MM.1S (cell line): ENCODE data around the gene CTNNA3.

ENCODE experiments used
- DNase-seq: peaks from one replicate; pipeline ENCODE4 v3.0.0-alpha.2; 2015
- H2AFZ ChIP-seq: fragments of 300-600 bp; sonication (generic); 2 replicates; pipeline ENCODE4 v1.6.0; 2016; ENCODE audit warnings: antibody characterized with exemption, low read length
- H3F3A ChIP-seq: fragments of 300-600 bp; sonication (generic); 2 replicates; pipeline ENCODE4 v1.6.1; 2016; ENCODE audit warnings: mild to moderate bottlenecking, antibody characterized with exemption, low read length, moderate library complexity, mixed read lengths; ENCODE audit not compliant: insufficient read depth
- H3K27ac ChIP-seq: fragments of 300-600 bp; sonication (generic); 2 replicates; pipeline ENCODE4 v1.5.1; 2016; ENCODE audit warnings: mild to moderate bottlenecking, low read length
- H3K27me3 ChIP-seq: fragments of 300-600 bp; sonication (generic); replicated peaks from 2 replicates; pipeline ENCODE4 v1.6.0; 2016; ENCODE audit warnings: low read length; ENCODE audit not compliant: insufficient read depth
- H3K36me3 ChIP-seq: fragments of 300-600 bp; sonication (generic); replicated peaks from 2 replicates; pipeline ENCODE4 v1.6.1; 2016; ENCODE audit warnings: mild to moderate bottlenecking, low read length, mixed read lengths; ENCODE audit not compliant: insufficient read depth
- H3K4me1 ChIP-seq: fragments of 300-600 bp; sonication (generic); 2 replicates; pipeline ENCODE4 v1.6.1; 2016; ENCODE audit warnings: low read length, mixed read lengths
- H3K4me2 ChIP-seq: fragments of 300-600 bp; sonication (generic); 2 replicates; pipeline ENCODE4 v1.6.0; 2016; ENCODE audit warnings: low read depth, low read length
- H3K4me3 ChIP-seq: fragments of 300-600 bp; sonication (generic); 2 replicates; pipeline ENCODE4 v1.5.1; 2016; ENCODE audit warnings: low read length, mixed read lengths
- H3K79me2 ChIP-seq: fragments of 300-600 bp; sonication (generic); 2 replicates; pipeline ENCODE4 v1.6.1; 2016; ENCODE audit warnings: mixed run types, low read length, mixed read lengths
- H3K9ac ChIP-seq: fragments of 300-600 bp; sonication (generic); 2 replicates; pipeline ENCODE4 v1.6.1; 2016; ENCODE audit warnings: low read length, mixed read lengths
- H3K9me2 ChIP-seq: fragments of 300-600 bp; sonication (generic); replicated peaks from 2 replicates; pipeline ENCODE4 v1.6.1; 2016; ENCODE audit warnings: mild to moderate bottlenecking, low read length, mixed read lengths; ENCODE audit not compliant: insufficient read depth
- H3K9me3 ChIP-seq: fragments of 300-600 bp; sonication (generic); replicated peaks from 2 replicates; pipeline ENCODE4 v1.6.1; 2016; ENCODE audit warnings: mild to moderate bottlenecking, low read length, mixed read lengths; ENCODE audit not compliant: insufficient read depth
- H4K20me1 ChIP-seq: fragments of 300-600 bp; sonication (generic); 2 replicates; pipeline ENCODE4 v1.6.1; 2016; ENCODE audit warnings: mild to moderate bottlenecking, low read length, moderate library complexity, mixed read lengths; ENCODE audit not compliant: insufficient read depth
- CTCF ChIP-seq: fragments of 300-600 bp; sonication (generic); IDR thresholded peaks from 2 replicates; pipeline ENCODE4 v1.5.1; 2016; ENCODE audit warnings: antibody characterized with exemption, low read length, mixed read lengths
- EZH2 ChIP-seq: fragments of 300-600 bp; sonication (generic); optimal IDR thresholded peaks from 2 replicates; pipeline ENCODE3; 2017; ENCODE audit warnings: low read depth, mild to moderate bottlenecking, antibody characterized with exemption, low read length, mixed read lengths
- EZH2phosphoT487 ChIP-seq: fragments of 300-600 bp; sonication (generic); IDR thresholded peaks from 2 replicates; pipeline ENCODE4 v1.6.1; 2018; ENCODE audit warnings: antibody characterized with exemption, low read length

CTNNA3 gene

GRCh38 chr10:67385089-67385488 lies 310.9 kb downstream of the CTNNA3 start:
- no peaks in the 10 kb centered on the region for H3K9me3 ChIP-seq
- H3K9me2 ChIP-seq = no peaks in the 10 kb centered on the region
- no peak overlapping the region for H3K27ac ChIP-seq
- no peaks in the 10 kb centered on the region for H3F3A ChIP-seq
- no peaks in the 10 kb centered on the region for H4K20me1 ChIP-seq
- DNase-seq = no peak
- no peak overlapping the region for H3K9ac ChIP-seq
- H3K4me2 ChIP-seq = no peak overlapping the region
- no peaks in the 10 kb centered on the region for H3K36me3 ChIP-seq
- H3K4me3 ChIP-seq = no peak overlapping the region
- no peaks in the 10 kb centered on the region for H3K4me1 ChIP-seq
- no peaks in the 10 kb centered on the region for H3K79me2 ChIP-seq
- H3K27me3 ChIP-seq = no peaks in the 10 kb centered on the region
- H2AFZ ChIP-seq = no peak overlapping the region
- no peak for TF ChIP-seq EZH2
- TF ChIP-seq CTCF = no peak
- TF ChIP-seq EZH2phosphoT487 = no peak

- Histone ChIP-seq H4K20me1 (no peaks in the 10 kb centered on the region), H3K9me3 (no peaks in the 10 kb centered on the region), H3K4me2 (no peak overlapping the region), H3K36me3 (no peaks in the 10 kb centered on the region), H3K4me3 (no peak overlapping the region), H3F3A (no peaks in the 10 kb centered on the region), H3K9me2 (no peaks in the 10 kb centered on the region), H3K9ac (no peak overlapping the region), H3K79me2 (no peaks in the 10 kb centered on the region), H2AFZ (no peak overlapping the region), H3K27me3 (no peaks in the 10 kb centered on the region), H3K4me1 (no peaks in the 10 kb centered on the region), H3K27ac (no peak overlapping the region)
- no peak for DNase-seq
- TF ChIP-seq EZH2 (no peak), EZH2phosphoT487 (no peak), CTCF (no peak)
Measured at GRCh38 chr10:67331121-67331910, 364.7 kb downstream of the CTNNA3 start.

- no peaks in the 10 kb centered on the region for H3F3A ChIP-seq
- H3K4me1 ChIP-seq = no peaks in the 10 kb centered on the region
- H3K27ac ChIP-seq = no peak overlapping the region
- H3K27me3 ChIP-seq = no peaks in the 10 kb centered on the region
- no peaks in the 10 kb centered on the region for H3K79me2 ChIP-seq
- no peak for TF ChIP-seq EZH2
- no peaks in the 10 kb centered on the region for H3K9me2 ChIP-seq
- H3K4me2 ChIP-seq = no peak overlapping the region
- H4K20me1 ChIP-seq = no peaks in the 10 kb centered on the region
- no peaks in the 10 kb centered on the region for H3K36me3 ChIP-seq
- H3K9me3 ChIP-seq = no peaks in the 10 kb centered on the region
- H2AFZ ChIP-seq = no peak overlapping the region
- no peak overlapping the region for H3K9ac ChIP-seq
- no peak overlapping the region for H3K4me3 ChIP-seq
- no peak for DNase-seq
Measured at GRCh38 chr10:67327626-67328535, 368.1 kb downstream of the CTNNA3 start.

GRCh38 chr10:67319976-67320375 lies 376.0 kb downstream of the CTNNA3 start:
- H3K9ac ChIP-seq = no peak overlapping the region
- H3K4me3 ChIP-seq = no peak overlapping the region
- H3K27ac ChIP-seq = no peak overlapping the region
- no peaks in the 10 kb centered on the region for H3K9me2 ChIP-seq
- no peaks in the 10 kb centered on the region for H4K20me1 ChIP-seq
- H3F3A ChIP-seq = no peaks in the 10 kb centered on the region
- no peak for TF ChIP-seq CTCF
- no peak for TF ChIP-seq EZH2
- no peak for TF ChIP-seq EZH2phosphoT487
- no peaks in the 10 kb centered on the region for H3K4me1 ChIP-seq
- DNase-seq = no peak
- no peaks in the 10 kb centered on the region for H3K27me3 ChIP-seq
- no peaks in the 10 kb centered on the region for H3K79me2 ChIP-seq
- H3K9me3 ChIP-seq = no peaks in the 10 kb centered on the region
- no peaks in the 10 kb centered on the region for H3K36me3 ChIP-seq
- H3K4me2 ChIP-seq = no peak overlapping the region
- no peak overlapping the region for H2AFZ ChIP-seq
